GM19351 (cell line): ENCODE measurements around the gene RITA1.
A peak's percentile ranks its signal among the peaks of the same experiment; 100 is the strongest.

Source experiments
- ATAC-seq: cut with Tn5 transposase; IDR thresholded peaks from one replicate; pipeline ENCODE4 v1.9.1; 2021; ENCODE audit warnings: mild to moderate bottlenecking, moderate library complexity; ENCODE audit not compliant: unreplicated experiment

RITA1 gene

GRCh38 chr12:113152835-113153814, 32.4 kb upstream of the RITA1 start:
- ATAC-seq: peak; percentile 59

GRCh38 chr12:113154351-113154973, 31.1 kb upstream of the RITA1 start:
- no peak for ATAC-seq

GRCh38 chr12:113155060-113155459, 30.5 kb upstream of the RITA1 start:
- ATAC-seq: no peak

GRCh38 chr12:113155646-113156045, 29.9 kb upstream of the RITA1 start:
- ATAC-seq: no peak

DNA sequence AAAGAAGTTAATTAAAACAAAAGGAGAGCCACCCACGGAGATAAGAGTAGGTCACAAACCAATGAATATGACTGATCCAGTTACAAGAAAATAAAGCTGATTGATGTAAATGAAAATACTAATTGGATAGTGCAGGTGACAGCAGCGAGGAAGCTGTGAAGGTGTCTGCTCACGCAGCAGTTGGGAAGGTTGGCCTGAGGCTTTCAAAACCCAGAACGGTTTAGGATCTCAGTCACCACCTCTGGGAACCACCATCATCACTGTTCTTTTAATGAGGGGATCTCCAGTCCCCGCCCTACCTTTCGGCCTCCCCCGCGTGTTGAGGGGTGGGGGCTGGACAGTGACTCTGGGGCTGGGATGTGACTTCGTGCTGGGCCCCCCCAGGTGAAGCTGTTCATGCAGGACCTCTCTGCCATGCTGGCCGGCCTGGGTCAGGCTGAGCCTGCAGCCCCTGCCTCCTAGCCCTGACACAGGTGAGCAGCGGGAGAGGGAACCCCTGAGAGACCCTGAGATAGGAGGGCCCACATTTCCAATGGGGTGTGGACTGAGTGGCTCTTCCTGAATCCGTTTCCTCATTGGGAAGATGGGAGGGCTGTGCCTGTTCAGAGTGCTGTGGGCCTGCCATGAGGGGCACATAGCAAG, 28.2 kb upstream of the RITA1 start:
- ATAC-seq: no peak

GRCh38 chr12:113158439-113159203, 26.9 kb upstream of the RITA1 start:
- no peak for ATAC-seq

- ATAC-seq: no peak
Observed at GRCh38 chr12:113159937-113160336, 25.6 kb upstream of the RITA1 start.

- ATAC-seq: peak; percentile 55
Observed at GRCh38 chr12:113161415-113162016, 24.0 kb upstream of the RITA1 start.

DNA sequence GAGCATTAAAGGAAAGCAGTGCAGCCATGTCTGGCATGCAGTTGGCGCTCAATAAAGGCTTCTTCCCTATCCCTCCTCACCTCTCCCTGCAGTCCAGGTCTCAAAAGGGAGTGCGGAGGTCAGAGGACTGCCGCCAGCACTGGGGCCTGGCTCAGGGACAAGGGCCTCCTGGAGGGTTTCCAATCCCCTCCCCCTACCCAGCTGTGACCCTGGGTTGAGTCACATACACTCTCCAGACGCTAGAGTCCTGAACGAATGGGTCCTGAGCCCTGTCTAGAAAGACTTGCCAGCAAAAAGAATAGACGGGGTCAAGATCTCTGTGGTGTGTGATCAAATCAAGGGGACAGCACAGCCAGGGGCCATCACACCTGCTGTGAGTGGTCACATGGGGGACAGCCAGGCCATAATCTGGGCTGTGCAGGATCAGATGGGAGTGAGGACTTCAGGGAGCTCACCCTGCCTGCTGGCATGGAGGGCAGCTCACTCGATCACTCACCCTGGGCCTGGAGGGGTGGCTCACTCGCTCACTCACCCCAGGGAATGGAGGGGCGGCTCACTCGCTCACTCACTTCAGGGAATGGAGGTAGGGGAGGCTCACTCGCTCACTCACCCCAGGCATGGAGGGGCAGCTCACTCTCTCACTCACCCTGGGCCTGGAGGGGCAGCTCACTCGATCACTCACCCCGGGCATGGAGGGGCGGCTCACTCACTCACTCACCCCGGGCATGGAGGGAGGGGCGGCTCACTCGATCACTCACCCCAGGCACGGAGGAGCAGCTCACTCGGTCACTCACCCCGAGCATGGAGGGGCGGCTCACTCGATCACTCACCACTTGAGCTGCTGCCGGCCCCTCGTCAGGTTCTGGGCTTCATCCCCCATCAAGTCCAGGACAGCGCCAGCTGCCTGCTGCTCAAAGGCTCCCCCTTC, 23.2 kb upstream of the RITA1 start:
- ATAC-seq: no peak

- no peak for ATAC-seq
Observed at GRCh38 chr12:113163030-113163360, 22.5 kb upstream of the RITA1 start.

DNA sequence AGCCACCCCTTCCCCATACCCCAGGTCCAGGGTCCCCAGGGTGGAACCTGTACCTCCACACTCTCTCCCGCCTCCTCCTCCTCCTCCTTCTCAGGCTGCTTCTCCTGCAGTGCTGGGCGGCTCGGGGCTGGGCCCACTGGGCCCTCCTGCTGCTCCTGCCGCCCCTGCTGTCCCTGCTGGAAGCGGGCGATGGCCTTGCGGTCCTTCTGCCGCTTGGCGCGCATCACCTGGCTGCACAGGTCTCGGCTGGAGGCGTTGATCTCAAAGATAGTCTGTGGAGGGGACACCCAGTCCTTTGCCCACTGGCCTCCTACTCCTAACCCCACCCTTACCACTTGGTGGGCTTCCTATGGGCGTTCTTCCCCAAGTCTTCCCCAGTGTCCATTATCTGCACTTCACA, 21.5 kb upstream of the RITA1 start:
- ATAC-seq: no peak

DNA sequence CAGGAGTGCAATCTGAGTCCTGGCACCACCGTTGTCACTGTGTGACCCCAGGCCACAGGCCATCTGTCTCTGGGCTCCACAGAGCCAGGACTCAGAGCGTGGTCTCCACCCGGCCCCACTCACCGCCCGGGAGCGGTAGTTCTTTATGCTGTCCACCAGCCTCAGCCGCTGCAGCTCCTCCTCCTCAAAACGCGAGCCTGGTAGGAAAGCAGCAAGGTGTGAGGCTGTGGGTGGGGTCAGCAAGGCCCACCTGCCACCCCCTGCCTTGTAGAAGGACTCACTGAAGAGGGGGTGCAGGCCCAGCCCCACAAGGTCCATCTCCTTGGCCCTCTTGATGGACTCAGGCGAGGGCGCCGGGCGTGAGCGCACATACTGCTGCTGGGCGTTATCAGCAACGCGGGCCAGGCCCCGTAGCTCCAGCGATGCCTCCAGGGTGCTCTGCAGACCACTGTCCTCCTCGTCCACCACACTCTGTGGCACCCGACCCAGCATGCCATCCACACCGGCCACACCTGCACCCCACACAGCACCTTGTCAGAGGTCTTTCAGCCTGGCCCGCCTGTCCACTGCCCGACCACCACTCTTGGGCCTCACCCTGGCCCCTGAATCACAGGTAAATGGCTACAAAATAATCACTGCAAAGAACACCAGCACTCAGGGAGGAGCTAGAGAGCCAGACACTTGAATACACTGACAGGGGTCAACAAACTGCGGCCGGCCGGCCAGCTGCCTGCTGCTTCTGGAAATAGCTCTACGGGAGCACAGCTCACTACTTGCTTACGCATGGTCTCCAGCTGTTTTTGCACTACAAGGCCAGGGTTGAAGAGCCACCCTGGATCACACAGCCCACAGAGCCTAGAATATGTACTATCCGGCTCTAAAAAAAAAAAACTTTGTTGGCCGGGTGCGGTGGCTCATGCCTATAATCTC, 19.7 kb upstream of the RITA1 start:
- no peak for ATAC-seq

DNA sequence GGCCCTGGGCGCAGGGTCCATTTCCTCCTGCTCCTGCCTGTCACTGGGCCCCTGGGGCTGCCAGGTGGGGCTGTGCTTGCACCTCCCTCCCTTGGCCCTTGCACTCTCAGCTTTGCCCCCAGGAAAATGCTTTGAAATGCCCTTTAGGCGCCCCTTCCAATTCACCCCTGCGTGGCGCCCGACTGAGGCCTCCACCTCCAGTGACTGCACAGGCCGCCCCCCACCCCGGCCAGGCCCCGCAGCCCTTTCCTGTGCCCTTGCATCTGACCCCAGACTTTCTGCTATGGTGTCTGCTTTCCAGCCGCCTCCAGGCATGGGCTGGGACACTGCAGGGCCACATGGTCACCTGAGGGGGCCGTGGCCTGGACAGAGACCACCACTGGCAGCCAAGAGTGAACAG, 17.7 kb upstream of the RITA1 start:
- ATAC-seq: no peak

- no peak for ATAC-seq
Observed at GRCh38 chr12:113169697-113170096, 15.8 kb upstream of the RITA1 start.

GRCh38 chr12:113170457-113170856, 15.1 kb upstream of the RITA1 start:
- no peak for ATAC-seq

- no peak for ATAC-seq
Observed at GRCh38 chr12:113170926-113171325, 14.6 kb upstream of the RITA1 start.

GRCh38 chr12:113171543-113171942, 14.0 kb upstream of the RITA1 start:
- no peak for ATAC-seq

GRCh38 chr12:113172185-113172584, 13.3 kb upstream of the RITA1 start:
- ATAC-seq: no peak
